Ammon's horn (tissue), 1 donor: ENCODE measurements around the gene CLN6.
"Not testable (repeated sequence)": the region's sequence is repeated elsewhere in the genome, so short reads cannot be mapped to it uniquely, and the experiment has no call there.

Experiments used
- DNase-seq: peaks from one replicate; pipeline ENCODE4 v3.0.0-alpha.2; 2016; ENCODE audit warnings: low spot score

Gene CLN6

GRCh38 chr15:68223171-68223570 lies 6.4 kb downstream of the CLN6 start:
- no peak for DNase-seq

- DNase-seq, result not testable (repeated sequence)
These were observed 7.1 kb downstream of the CLN6 start for GRCh38 chr15:68222432-68222743.

- DNase-seq, result not testable (repeated sequence)
These were observed 7.7 kb downstream of the CLN6 start for GRCh38 chr15:68221530-68222431.

- DNase-seq, result no peak
These were observed 8.6 kb downstream of the CLN6 start for GRCh38 chr15:68220967-68221366.

- no peak for DNase-seq
These were observed 9.0 kb downstream of the CLN6 start for GRCh38 chr15:68220489-68220888.

- no peak for DNase-seq
These were observed 10.4 kb downstream of the CLN6 start for GRCh38 chr15:68218847-68219798.

GRCh38 chr15:68218331-68218730 lies 11.2 kb downstream of the CLN6 start:
- DNase-seq, result no peak

- no peak for DNase-seq
These were observed 12.2 kb downstream of the CLN6 start for GRCh38 chr15:68217341-68217740.

- no peak for DNase-seq
These were observed 14.7 kb downstream of the CLN6 start for GRCh38 chr15:68214838-68215254.

GRCh38 chr15:68213991-68214837 lies 15.3 kb downstream of the CLN6 start:
- DNase-seq, result no peak

- not testable (repeated sequence) for DNase-seq
These were observed 16.1 kb downstream of the CLN6 start for GRCh38 chr15:68213491-68213845.

GRCh38 chr15:68211656-68212320 lies 17.7 kb downstream of the CLN6 start:
- no peak for DNase-seq

- DNase-seq, result peak; percentile 91
These were observed 18.5 kb downstream of the CLN6 start for GRCh38 chr15:68210821-68211655.

- DNase-seq, result no peak
These were observed 19.1 kb downstream of the CLN6 start for GRCh38 chr15:68210409-68210756.

GRCh38 chr15:68209735-68210408 lies 19.7 kb downstream of the CLN6 start:
- no peak for DNase-seq

GRCh38 chr15:68209272-68209671 lies 20.3 kb downstream of the CLN6 start:
- DNase-seq, result no peak

- DNase-seq, result no peak
These were observed 20.8 kb downstream of the CLN6 start for GRCh38 chr15:68208636-68209240.

- DNase-seq, result no peak
These were observed 21.4 kb downstream of the CLN6 start for GRCh38 chr15:68208136-68208535.

- DNase-seq, result no peak
These were observed 22.2 kb downstream of the CLN6 start for GRCh38 chr15:68207176-68207935.
